Sigmoid colon (tissue), 7 donors: ENCODE measurements around the gene ADGRF1. TPM values are rescaled to one million over a fixed set of nuclear protein-coding genes. Genes with fewer than 3 reads are reported as not detected.

Source experiments
- DNase-seq: peaks from one replicate; pipeline ENCODE4 v3.0.0-alpha.2; 2019
- H3K27ac ChIP-seq, 4 donors: fragments of 200-600 bp; sonication (generic); one replicate each; pipeline ENCODE4 v1.5.1; 2016 to 2019; ENCODE audit warnings: mild to moderate bottlenecking in 1 of 4
- H3K27me3 ChIP-seq, 3 donors: fragments of 200-600 bp; sonication (generic); one replicate each; pipeline ENCODE4 v1.5.1; 2019; ENCODE audit warnings: mild to moderate bottlenecking in 1 of 3
- H3K36me3 ChIP-seq, 4 donors: fragments of 200-600 bp; sonication (generic); one replicate each; pipeline ENCODE4 v1.5.1; 2016 to 2019
- H3K4me1 ChIP-seq, 4 donors: fragments of 200-600 bp; sonication (generic); one replicate each; pipeline ENCODE4 v1.5.1; 2017 to 2019
- H3K4me3 ChIP-seq, 4 donors: fragments of 200-600 bp; sonication (generic); one replicate each; pipeline ENCODE4 v1.5.1; 2017 to 2019; ENCODE audit warnings: mild to moderate bottlenecking in 2 of 4, moderate library complexity in 1 of 4
- H3K9me3 ChIP-seq, 4 donors: fragments of 200-600 bp in 3 of 4; sonication (generic) in 3 of 4; one replicate each; pipeline versions ENCODE4 v1.5.1 to v1.6.1; 2013 to 2019
- CTCF ChIP-seq, 4 experiments: fragments of 450-650 bp in 3 of 4; fragments of 200-600 bp in 1 of 4; IDR thresholded peaks; one replicate each; pipeline ENCODE4 v1.5.1; 2016 to 2019; ENCODE audit warnings: antibody characterized with exemption in 4 of 4, mild to moderate bottlenecking in 3 of 4, moderate library complexity in 2 of 4
- EP300 ChIP-seq, 4 donors: sonication (generic); formaldehyde crosslinking; IDR thresholded peaks; one replicate each; pipeline ENCODE4 v1.6.1; 2017; ENCODE audit warnings: antibody characterized with exemption in 4 of 4
- POLR2A ChIP-seq, 2 donors: fragments of 450-650 bp; IDR thresholded peaks; one replicate each; pipeline ENCODE4 v1.6.1; 2016; ENCODE audit warnings: antibody characterized with exemption in 2 of 2, mild to moderate bottlenecking in 2 of 2, moderate library complexity in 2 of 2
- POLR2AphosphoS5 ChIP-seq, 4 donors: sonication (generic); formaldehyde crosslinking; IDR thresholded peaks; one replicate each; pipeline ENCODE4 v1.6.1; 2017; ENCODE audit warnings: antibody characterized with exemption in 4 of 4
- WGBS, 2 donors: extraction: QIAGEN DNeasy Blood & Tissue Kit; methylation state at CpG; one replicate each; pipeline ENCODE4 v1.1.7; 2013; 5-methylcytosine and 5-hydroxymethylcytosine counted together
- intact Hi-C: fragments of 100-400 bp; cut with DNase I; formaldehyde crosslinking; loops from one replicate; pipeline ENCODE4 v1.15.1; 2023
- polyA plus RNA-seq, 3 donors: library from polyadenylated mRNA; stranded (reverse); fragments of 200-250 nt; gene quantifications; one replicate each; pipeline ENCODE4 v1.2.3, GENCODE V29; 2013
- total RNA-seq, 4 donors: library from RNA; depleted of rRNA; stranded (reverse); fragments of >200 nt; gene quantifications; one replicate each; pipeline ENCODE4 v1.1.0, GENCODE V29; 2016
- donor health status: healthy with polysubstance abuse.
- donor health status: Bipolar disorder and iron deficiency.
- donor health status: healthy.

ADGRF1 gene
- total and polyA plus RNA-seq, 7 donors, result 0.46 to 1.0 TPM; not detected in 5

- Histone ChIP-seq H3K9me3 (no peaks in the 10 kb centered on the region), H3K27ac (no peak overlapping the region), H3K27me3 (no peaks in the 10 kb centered on the region), H3K4me1 (no peaks in the 10 kb centered on the region), H3K4me3 (no peak overlapping the region), H3K36me3 (no peaks in the 10 kb centered on the region)
- intact Hi-C loops, result no loop called here
- 82% methylated on average over 1 of the region's 1 CpG for WGBS, 2 donors
- TF ChIP-seq EP300 (IDR thresholded peaks at IDR 0.05) (no peak), CTCF (IDR thresholded peaks at IDR 0.05) (no peak), POLR2AphosphoS5 (IDR thresholded peaks at IDR 0.05) (no peak), POLR2A (IDR thresholded peaks at IDR 0.05) (no peak)
- no peak for DNase-seq
These were observed 67.3 kb downstream of the ADGRF1 start for GRCh38 chr6:46974786-46975185.

- whole genome bisulfite sequencing, 2 donors, result 55 to 65% methylated on average over 2 of the region's 2 CpGs
- TF ChIP-seq POLR2AphosphoS5 (IDR thresholded peaks at IDR 0.05) (no peak), CTCF (IDR thresholded peaks at IDR 0.05) (no peak), POLR2A (IDR thresholded peaks at IDR 0.05) (no peak), EP300 (IDR thresholded peaks at IDR 0.05) (no peak)
- Histone ChIP-seq H3K4me1 (no peaks in the 10 kb centered on the region), H3K36me3 (no peaks in the 10 kb centered on the region), H3K4me3 (no peak overlapping the region), H3K27me3 (no peaks in the 10 kb centered on the region), H3K27ac (no peak overlapping the region), H3K9me3 (no peaks in the 10 kb centered on the region)
- intact Hi-C loops, result no loop called here
- DNase-seq, result no peak
These were observed 69.1 kb downstream of the ADGRF1 start for GRCh38 chr6:46973029-46973428.

GRCh38 chr6:46972531-46972930 lies 69.6 kb downstream of the ADGRF1 start:
- no peak for DNase-seq
- H3K36me3 ChIP-seq, result no peaks in the 10 kb centered on the region
- no peaks in the 10 kb centered on the region for H3K27me3 ChIP-seq
- intact Hi-C loops, result no loop called here
- no peak for TF ChIP-seq POLR2A (IDR thresholded peaks at IDR 0.05)
- no peak for TF ChIP-seq CTCF (IDR thresholded peaks at IDR 0.05)
- TF ChIP-seq POLR2AphosphoS5 (IDR thresholded peaks at IDR 0.05), result no peak
- no peak for TF ChIP-seq EP300 (IDR thresholded peaks at IDR 0.05)
- 48 to 59% methylated on average over 1 of the region's 1 CpG for WGBS, 2 donors
- no peaks in the 10 kb centered on the region for H3K9me3 ChIP-seq
- H3K27ac ChIP-seq, result no peak overlapping the region
- H3K4me3 ChIP-seq, result no peak overlapping the region
- no peaks in the 10 kb centered on the region for H3K4me1 ChIP-seq

- 54 to 72% methylated on average over 1 of the region's 1 CpG for WGBS, 2 donors
- TF ChIP-seq POLR2A (IDR thresholded peaks at IDR 0.05) (no peak), EP300 (IDR thresholded peaks at IDR 0.05) (no peak), CTCF (IDR thresholded peaks at IDR 0.05) (no peak), POLR2AphosphoS5 (IDR thresholded peaks at IDR 0.05) (no peak)
- no peaks in the 10 kb centered on the region for H3K4me1 ChIP-seq
- no peaks in the 10 kb centered on the region for H3K36me3 ChIP-seq
- no peaks in the 10 kb centered on the region for H3K27me3 ChIP-seq
- no peak overlapping the region for H3K4me3 ChIP-seq
- no peak for DNase-seq
- no peak overlapping the region for H3K27ac ChIP-seq
- no peaks in the 10 kb centered on the region for H3K9me3 ChIP-seq
- intact Hi-C loops, result no loop called here
These were observed 72.9 kb downstream of the ADGRF1 start for GRCh38 chr6:46969206-46969605.

GRCh38 chr6:46967826-46968349 lies 74.2 kb downstream of the ADGRF1 start:
- intact Hi-C loops, result no loop called here
- no peak overlapping the region for H3K27ac ChIP-seq
- H3K4me1 ChIP-seq, result no peaks in the 10 kb centered on the region
- no peaks in the 10 kb centered on the region for H3K27me3 ChIP-seq
- DNase-seq, result no peak
- TF ChIP-seq POLR2A (IDR thresholded peaks at IDR 0.05) (no peak), POLR2AphosphoS5 (IDR thresholded peaks at IDR 0.05) (no peak), EP300 (IDR thresholded peaks at IDR 0.05) (no peak), CTCF (IDR thresholded peaks at IDR 0.05) (no peak)
- H3K9me3 ChIP-seq, result no peaks in the 10 kb centered on the region
- H3K4me3 ChIP-seq, result no peak overlapping the region
- no peaks in the 10 kb centered on the region for H3K36me3 ChIP-seq
